Measurements from ENCODE around the gene CNGA4. TPM values are rescaled to one million over a fixed set of nuclear protein-coding genes. Genes with fewer than 3 reads are reported as not detected.

The CNGA4 gene
- polyA plus RNA-seq, 3 donors: 0.69 TPM; not detected in 2

- WGBS (ENCODE audit: insufficient coverage): 0% methylated on average over 2 of the region's 4 CpGs
- H3K36me3 ChIP-seq (replicated peaks in 1 of 2; ENCODE audit: control insufficient read depth in 1 of 2, insufficient read depth in 2 of 2, low read length in 2 of 2): peaks cover 0 to 3% of the 10 kb centered on the region in 2 donors
- Mint-ChIP-seq H3K9me3 (peaks cover 0 to 6% (median 2%) of the 10 kb centered on the region in 7 donors), H3K36me3 (peaks cover 38 to 61% of the 10 kb centered on the region in 2 donors), H3K4me3 (peak overlapping the region; percentile 66 to 87), H3K27ac (peak overlapping the region; percentile 100), H3K4me1 (peaks cover 91% of the 10 kb centered on the region), H3K27me3 (ENCODE audit: low read depth in 3 of 3) (peaks cover 0 to 3% (median 1%) of the 10 kb centered on the region in 3 donors)
- H2AFZ ChIP-seq (ENCODE audit: insufficient read depth, low read depth, low read length, poor library complexity, severe bottlenecking): no peak overlapping the region
- H3K27me3 ChIP-seq (ENCODE audit: control insufficient read depth in 2 of 2, insufficient read depth in 2 of 2, low read length in 2 of 2): no peaks in the 10 kb centered on the region
- no peaks in the 10 kb centered on the region for H4K20me1 ChIP-seq (ENCODE audit: insufficient read depth, low read length)
- DNase-seq: peak; percentile 98 to 100 (median 99)
- peak overlapping the region; percentile 89 for H3K9ac ChIP-seq (ENCODE audit: insufficient read depth, low read length, poor library complexity, severe bottlenecking)
- H3K79me2 ChIP-seq (ENCODE audit: insufficient read depth, low read length): peaks cover 19% of the 10 kb centered on the region
- no peaks in the 10 kb centered on the region for H3K9me3 ChIP-seq (replicated peaks in 1 of 2; ENCODE audit: control insufficient read depth in 1 of 2, insufficient read depth in 1 of 2, low read length in 2 of 2)
- H3K4me3 ChIP-seq (replicated peaks in 1 of 3; ENCODE audit: low read depth in 2 of 3, low read length in 3 of 3): peak overlapping the region in 2 of 3 experiments; percentile 40 to 62
- peak overlapping the region; percentile 52 for H3K4me2 ChIP-seq (replicated peaks; ENCODE audit: extremely low read depth, low read length, poor library complexity, severe bottlenecking)
- intact Hi-C loops (cut with micrococcal nuclease): loop anchor here (2.0 to 5.0 kb wide), 2 partner anchors 34 to 74 kb away; partner anchors contain the start of gene FHIP1B (in 2 of the 2)
- H3K27ac ChIP-seq (ENCODE audit: low read depth in 1 of 2, low read length in 2 of 2): peak overlapping the region; percentile 95 to 100
- peaks cover 72 to 90% of the 10 kb centered on the region in 2 donors for H3K4me1 ChIP-seq (ENCODE audit: control insufficient read depth in 1 of 2, insufficient read depth in 2 of 2, low read length in 2 of 2)
- TF ChIP-seq CTCF (IDR thresholded peaks at IDR 0.05): no peak
Measured at GRCh38 chr11:6200975-6201374, 37.9 kb upstream of the CNGA4 start.

GRCh38 chr11:6201481-6201880, 37.4 kb upstream of the CNGA4 start:
- H3K4me3 ChIP-seq (replicated peaks in 1 of 3; ENCODE audit: low read depth in 2 of 3, low read length in 3 of 3): peak overlapping the region in 2 of 3 experiments; percentile 40 to 62
- TF ChIP-seq CTCF (IDR thresholded peaks at IDR 0.05): no peak
- WGBS (ENCODE audit: insufficient coverage): no CpG with 5 or more reads among the region's 2 CpGs
- peaks cover 0 to 3% (median 1%) of the 10 kb centered on the region in 3 donors for H3K27me3 Mint-ChIP-seq (ENCODE audit: low read depth in 3 of 3)
- intact Hi-C loops (cut with micrococcal nuclease): loop anchor here (2.0 to 5.0 kb wide), 2 partner anchors 33 to 74 kb away; partner anchors contain the start of gene FHIP1B (in 2 of the 2)
- peak overlapping the region; percentile 52 for H3K4me2 ChIP-seq (replicated peaks; ENCODE audit: extremely low read depth, low read length, poor library complexity, severe bottlenecking)
- H3K9me3 ChIP-seq (replicated peaks in 1 of 2; ENCODE audit: control insufficient read depth in 1 of 2, insufficient read depth in 1 of 2, low read length in 2 of 2): no peaks in the 10 kb centered on the region
- peaks cover 0 to 9% of the 10 kb centered on the region in 2 donors for H3K36me3 ChIP-seq (replicated peaks in 1 of 2; ENCODE audit: control insufficient read depth in 1 of 2, insufficient read depth in 2 of 2, low read length in 2 of 2)
- H3K27me3 ChIP-seq (ENCODE audit: control insufficient read depth in 2 of 2, insufficient read depth in 2 of 2, low read length in 2 of 2): no peaks in the 10 kb centered on the region
- DNase-seq: peak; percentile 89 to 96 (median 94)
- peaks cover 39 to 64% of the 10 kb centered on the region in 2 donors for H3K36me3 Mint-ChIP-seq
- peaks cover 74 to 92% of the 10 kb centered on the region in 2 donors for H3K4me1 ChIP-seq (ENCODE audit: control insufficient read depth in 1 of 2, insufficient read depth in 2 of 2, low read length in 2 of 2)
- H3K9ac ChIP-seq (ENCODE audit: insufficient read depth, low read length, poor library complexity, severe bottlenecking): peak overlapping the region; percentile 89
- H3K79me2 ChIP-seq (ENCODE audit: insufficient read depth, low read length): peaks cover 19% of the 10 kb centered on the region
- peak overlapping the region; percentile 95 to 100 for H3K27ac ChIP-seq (ENCODE audit: low read depth in 1 of 2, low read length in 2 of 2)
- no peaks in the 10 kb centered on the region for H4K20me1 ChIP-seq (ENCODE audit: insufficient read depth, low read length)
- H3K9me3 Mint-ChIP-seq: peaks cover 0 to 4% (median 2%) of the 10 kb centered on the region in 7 donors
- peak overlapping the region; percentile 66 to 87 for H3K4me3 Mint-ChIP-seq
- H3K27ac Mint-ChIP-seq: peak overlapping the region; percentile 100
- peaks cover 91% of the 10 kb centered on the region for H3K4me1 Mint-ChIP-seq
- H2AFZ ChIP-seq (ENCODE audit: insufficient read depth, low read depth, low read length, poor library complexity, severe bottlenecking): no peak overlapping the region
